Retinal pigment epithelial cell (primary cell): ENCODE data around the gene EML1.
A peak's percentile ranks its signal among the peaks of the same experiment; 100 is the strongest.
"Not testable (repeated sequence)": the region's sequence is repeated elsewhere in the genome, so short reads cannot be mapped to it uniquely, and the experiment has no call there.

Experiments
- DNase-seq: peaks from one replicate; pipeline ENCODE4 v3.0.0-alpha.2; 2010; ENCODE audit warnings: low read depth
- H3K4me3 ChIP-seq: 2 replicates; pipeline ENCODE4 v1.5.1; 2011; ENCODE audit warnings: mild to moderate bottlenecking, low read length, control low read depth, moderate library complexity
- TF ChIP-seq, protein P1 (sequence below): conservative IDR thresholded peaks from 2 replicates; pipeline ENCODE4 v1.5.1; 2011; ENCODE audit warnings: low read depth, low read length, control low read depth, inconsistent platforms

The EML1 gene

DNA sequence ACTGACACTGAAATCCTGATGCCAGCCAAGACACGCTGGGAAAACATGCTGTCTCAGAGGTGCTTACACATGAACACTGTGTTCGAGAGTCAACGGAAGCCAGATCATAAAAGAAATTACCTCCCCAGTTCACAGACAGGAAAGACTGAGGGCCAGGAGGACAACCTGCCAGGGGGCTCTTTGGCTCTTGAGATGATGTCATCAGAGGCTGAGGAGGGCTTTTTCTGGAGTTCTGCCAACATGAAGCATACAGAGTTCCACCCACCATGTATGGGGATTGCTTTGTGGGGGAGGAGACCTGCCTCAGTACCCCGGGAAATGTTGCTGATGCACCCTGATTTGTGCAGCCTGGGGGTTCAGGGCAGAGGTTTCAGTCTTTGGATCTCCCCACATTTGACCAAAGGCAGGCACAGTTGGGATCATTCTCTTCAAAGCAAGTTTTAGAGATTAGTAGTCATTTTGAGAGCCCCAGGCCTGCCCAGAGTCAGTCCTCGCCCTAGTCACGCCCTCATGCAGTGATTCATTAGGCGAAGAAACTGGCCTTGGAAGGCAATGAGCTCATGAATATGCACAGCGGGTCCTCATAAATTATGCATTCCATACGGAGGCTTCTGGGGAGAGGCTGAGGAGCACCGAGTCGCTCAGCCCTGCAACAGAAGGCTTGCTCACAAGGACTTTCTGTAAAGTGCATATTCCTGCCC, 34.9 kb upstream of the EML1 start:
- TF ChIP-seq, protein P1, sequence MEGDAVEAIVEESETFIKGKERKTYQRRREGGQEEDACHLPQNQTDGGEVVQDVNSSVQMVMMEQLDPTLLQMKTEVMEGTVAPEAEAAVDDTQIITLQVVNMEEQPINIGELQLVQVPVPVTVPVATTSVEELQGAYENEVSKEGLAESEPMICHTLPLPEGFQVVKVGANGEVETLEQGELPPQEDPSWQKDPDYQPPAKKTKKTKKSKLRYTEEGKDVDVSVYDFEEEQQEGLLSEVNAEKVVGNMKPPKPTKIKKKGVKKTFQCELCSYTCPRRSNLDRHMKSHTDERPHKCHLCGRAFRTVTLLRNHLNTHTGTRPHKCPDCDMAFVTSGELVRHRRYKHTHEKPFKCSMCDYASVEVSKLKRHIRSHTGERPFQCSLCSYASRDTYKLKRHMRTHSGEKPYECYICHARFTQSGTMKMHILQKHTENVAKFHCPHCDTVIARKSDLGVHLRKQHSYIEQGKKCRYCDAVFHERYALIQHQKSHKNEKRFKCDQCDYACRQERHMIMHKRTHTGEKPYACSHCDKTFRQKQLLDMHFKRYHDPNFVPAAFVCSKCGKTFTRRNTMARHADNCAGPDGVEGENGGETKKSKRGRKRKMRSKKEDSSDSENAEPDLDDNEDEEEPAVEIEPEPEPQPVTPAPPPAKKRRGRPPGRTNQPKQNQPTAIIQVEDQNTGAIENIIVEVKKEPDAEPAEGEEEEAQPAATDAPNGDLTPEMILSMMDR: no peak
- peak; percentile 80 for DNase-seq
- H3K4me3 ChIP-seq: no peak overlapping the region

DNA sequence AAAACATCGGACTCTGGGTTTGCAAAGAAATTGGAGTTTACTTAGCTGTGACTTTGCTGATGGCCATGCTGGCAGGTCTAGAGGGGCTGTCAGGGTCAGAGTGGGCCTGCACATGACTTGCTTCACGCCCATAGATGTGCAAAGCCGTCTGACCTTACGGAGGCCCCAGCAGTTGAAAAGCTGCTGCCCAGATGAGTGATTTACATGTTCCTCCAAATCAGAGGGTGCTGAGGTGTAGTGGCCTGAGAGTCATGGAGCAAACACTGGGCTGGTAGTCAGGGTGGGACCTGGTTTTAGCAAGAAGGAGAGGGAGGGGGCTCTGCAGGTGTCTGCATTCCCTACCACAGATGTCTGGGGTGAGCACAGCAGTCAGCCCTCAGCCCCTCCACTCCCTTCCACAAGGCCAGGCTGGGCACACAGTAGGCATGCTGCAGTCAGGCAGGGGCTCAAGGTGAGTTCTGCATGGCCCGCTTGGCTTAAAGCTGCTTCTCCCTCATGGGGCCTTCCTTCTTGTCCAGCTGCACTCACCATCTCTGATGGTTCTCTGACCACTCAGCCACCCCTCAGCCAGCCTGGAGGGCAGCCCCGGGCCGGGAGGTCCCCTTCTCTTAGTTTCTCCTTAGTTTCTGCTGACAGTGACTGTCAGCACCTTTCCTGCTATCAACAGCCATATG, 34.2 kb upstream of the EML1 start:
- TF ChIP-seq, protein P1: no peak
- no peak for DNase-seq
- H3K4me3 ChIP-seq: no peak overlapping the region

DNA sequence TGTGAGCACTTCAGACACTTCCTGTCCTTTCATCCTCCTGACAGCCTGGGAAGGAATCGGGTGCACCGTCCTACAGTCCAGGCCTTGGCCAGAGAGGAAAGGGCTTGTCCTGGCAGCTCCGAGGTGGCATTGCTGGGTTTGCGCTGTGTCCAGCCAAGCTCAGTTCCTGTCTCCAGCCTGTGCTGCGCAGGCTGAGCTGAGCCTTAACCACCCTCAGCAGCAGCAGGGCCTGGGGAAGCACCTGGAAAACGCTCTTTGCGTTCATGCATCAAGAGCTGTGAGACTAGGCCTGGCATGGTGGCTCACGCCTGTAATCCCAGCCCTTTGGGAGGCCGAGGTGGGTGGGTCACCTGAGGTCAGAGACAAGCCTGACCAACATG, 33.7 kb upstream of the EML1 start:
- DNase-seq: no peak
- TF ChIP-seq, protein P1: no peak
- H3K4me3 ChIP-seq: no peak overlapping the region

DNA sequence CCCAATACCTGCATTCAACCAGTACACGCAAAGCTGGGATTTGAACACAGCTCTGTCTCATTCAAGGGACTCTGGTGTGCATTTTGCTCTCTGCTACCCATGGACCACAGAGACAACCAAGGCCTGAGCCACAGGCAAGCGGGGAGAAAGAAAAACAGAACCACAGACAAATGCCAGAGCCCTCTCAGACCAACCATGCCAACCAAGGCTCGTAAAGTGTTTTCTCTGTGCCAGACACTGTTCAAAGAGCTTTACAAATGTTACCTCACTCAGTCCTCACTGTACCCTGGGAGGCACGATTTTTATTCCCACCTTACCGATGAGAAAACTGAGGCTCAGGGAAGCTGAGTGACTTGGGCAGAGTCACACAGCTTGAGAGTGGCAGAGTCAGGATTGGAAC, 32.4 kb upstream of the EML1 start:
- no peak overlapping the region for H3K4me3 ChIP-seq
- DNase-seq: no peak
- TF ChIP-seq, protein P1: no peak

DNA sequence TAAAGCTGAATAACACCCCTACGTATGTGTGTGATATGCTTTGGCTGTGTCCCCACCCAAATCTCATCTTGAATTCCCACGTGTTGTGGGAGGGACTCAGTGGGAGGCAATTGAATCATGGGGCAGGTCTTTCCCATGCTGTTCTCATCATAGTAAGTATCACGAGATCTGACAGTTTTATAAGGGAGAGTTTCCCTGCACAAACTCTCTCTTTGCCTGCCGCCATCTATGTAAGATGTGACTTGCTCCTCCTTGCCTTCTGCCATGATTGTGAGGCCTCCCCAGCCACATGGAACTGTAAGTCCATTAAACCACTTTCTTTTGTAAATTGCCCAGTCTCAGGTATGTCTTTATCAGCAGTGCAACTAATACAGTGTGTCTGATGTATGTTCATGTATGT, 30.3 kb upstream of the EML1 start:
- not testable (repeated sequence) for H3K4me3 ChIP-seq, DNase-seq

DNA sequence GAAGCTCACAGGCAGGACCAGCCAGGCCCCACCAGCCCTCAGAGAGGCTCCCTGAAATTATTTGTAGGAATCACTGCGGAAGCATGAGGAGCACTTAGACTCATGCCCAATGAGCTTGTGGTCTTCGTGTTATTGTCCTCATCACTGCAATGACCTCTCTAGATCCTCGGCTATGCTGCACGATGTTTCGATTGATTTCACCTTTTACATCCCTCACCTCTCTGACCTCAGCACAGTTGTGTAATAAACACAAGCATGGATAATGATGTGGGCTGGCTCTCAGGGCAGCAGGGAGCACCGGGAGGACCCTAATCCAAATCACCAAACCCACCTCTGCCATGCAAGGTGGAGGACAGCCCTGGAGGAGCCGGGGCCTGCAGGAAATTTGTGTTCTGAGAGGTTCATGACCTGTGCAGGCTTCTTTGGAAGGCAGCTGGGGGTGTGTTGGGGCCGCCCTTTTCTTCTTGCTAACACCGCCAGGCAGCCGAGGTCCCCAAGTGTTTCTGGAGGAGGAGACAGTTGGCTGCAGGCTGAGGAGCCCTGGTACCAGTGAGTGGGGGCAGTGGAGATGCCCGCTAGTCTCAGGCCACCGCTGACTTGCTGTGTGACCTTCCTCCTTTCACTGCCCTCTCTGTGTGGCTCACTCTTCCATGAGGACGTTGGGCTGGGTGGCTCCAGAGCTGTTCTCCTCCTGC, 29.5 kb upstream of the EML1 start:
- no peak for DNase-seq
- H3K4me3 ChIP-seq: no peak overlapping the region
- TF ChIP-seq, protein P1: no peak

DNA sequence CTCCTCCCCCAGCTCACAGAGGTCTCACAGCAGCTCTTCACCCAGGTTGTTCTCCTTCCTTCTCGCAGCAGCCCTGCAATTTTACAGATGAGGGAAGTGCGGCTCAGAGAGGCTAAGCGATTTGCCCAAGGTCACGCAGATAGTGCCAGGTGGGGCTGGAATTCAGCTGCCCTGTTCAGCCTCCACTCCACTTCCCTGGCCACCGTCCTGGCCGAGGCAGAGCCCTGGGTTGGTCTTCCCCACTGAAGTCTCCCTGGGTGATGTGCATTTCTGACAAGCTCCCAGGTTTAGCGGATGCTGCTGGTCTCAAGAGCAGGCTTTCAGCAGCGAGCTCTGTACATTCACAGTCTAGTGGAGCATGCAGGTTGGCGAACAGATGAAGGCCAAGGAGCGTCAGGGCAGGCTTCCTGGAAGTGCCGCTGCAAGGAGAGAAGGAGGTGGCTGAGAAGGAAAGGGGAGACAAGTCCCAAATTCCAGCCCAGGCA, 28.9 kb upstream of the EML1 start:
- DNase-seq: no peak
- TF ChIP-seq, protein P1: no peak
- no peak overlapping the region for H3K4me3 ChIP-seq
